Measurements from ENCODE around the gene ACTL7A. TPM values are rescaled to one million over a fixed set of nuclear protein-coding genes. Genes with fewer than 3 reads are reported as not detected.

ACTL7A gene
- total and polyA plus RNA-seq, 2 of the 13 experiments (the other 11 are each of a cell fraction or from before 2014, with no cell fraction given): not detected

- POLR2A ChIA-PET: no interaction called here
- DNase-seq (ENCODE audit: low spot score): no peak
- Histone ChIP-seq H3K4me2 (ENCODE audit: low read depth, low read length) (no peak overlapping the region), H3K4me3 (replicated peaks in 1 of 3; ENCODE audit: insufficient read depth in 1 of 3, low read depth in 2 of 3, low read length in 3 of 3) (no peak overlapping the region), H4K20me1 (ENCODE audit: insufficient read depth, low read length) (no peaks in the 10 kb centered on the region), H3K79me2 (ENCODE audit: insufficient read depth, low read length) (no peaks in the 10 kb centered on the region), H2AFZ (ENCODE audit: low read length) (no peak overlapping the region), H3K9me3 (ENCODE audit: low read length) (no peaks in the 10 kb centered on the region), H3K27ac (ENCODE audit: extremely low read length, insufficient read depth, low read length) (no peak overlapping the region), H3K4me1 (ENCODE audit: insufficient read depth, low read length) (peaks cover 32% of the 10 kb centered on the region), H3K36me3 (replicated peaks in 1 of 2; ENCODE audit: control insufficient read depth in 1 of 2, insufficient read depth in 2 of 2, low read length in 2 of 2) (no peaks in the 10 kb centered on the region), H3K9ac (ENCODE audit: insufficient read depth, low read depth, low read length) (no peak overlapping the region), H3K27me3 (ENCODE audit: control insufficient read depth in 1 of 2, insufficient read depth in 2 of 2, low read length in 2 of 2) (no peaks in the 10 kb centered on the region)
- BruUV-seq (replicated peaks): no TSS peak
- ATAC-seq: no peak
- CTCF ChIA-PET (ENCODE audit: low intra/inter-chr PET ratio, low total read pairs): no interaction called here
- no peak for FAIRE-seq
- WGBS (ENCODE audit: low lambda C conversion rate): 50% methylated on average over 4 of the region's 4 CpGs
- in situ Hi-C loops (cut with HindIII; ENCODE audit: extremely low pct_ligation_motif_present, low pct_unique_long_range_greater_than_20kb): no loop called here
- TF ChIP-seq TOE1 (CRISPR knock-in tag; IDR thresholded peaks at IDR 0.05): no peak
- TF ChIP-seq ZBTB2 (CRISPR knock-in tag; IDR thresholded peaks at IDR 0.05; ENCODE audit: low read depth): no peak
- no peak for TF ChIP-seq HNF1A (IDR thresholded peaks at IDR 0.05; ENCODE audit: low read depth)
- no peak for TF ChIP-seq HNF1A (CRISPR knock-in tag; IDR thresholded peaks at IDR 0.05; ENCODE audit: borderline replicate concordance)
- intact Hi-C loops (cut with micrococcal nuclease; ENCODE audit: unreplicated experiment): no loop called here
Observed at GRCh38 chr9:108834959-108835665, 27.0 kb upstream of the ACTL7A start.

All from HepG2 (cell line).